Neural progenitor cell (in vitro differentiated cells): ENCODE data around the gene PRMT7. TPM values are rescaled to one million over a fixed set of nuclear protein-coding genes. Genes with fewer than 3 reads are reported as not detected.

Experiments used
- DNase-seq: peaks from one replicate; pipeline ENCODE4 v3.0.0-alpha.2; 2016; ENCODE audit warnings: low spot score
- H2AFZ ChIP-seq: fragments of 200-600 bp; sonication (generic); replicated peaks from 2 replicates; pipeline ENCODE4 v1.6.1; 2016; ENCODE audit warnings: antibody characterized with exemption
- H3F3A ChIP-seq: fragments of 200-600 bp; sonication (generic); 2 replicates; pipeline ENCODE4 v1.6.1; 2016; ENCODE audit warnings: antibody characterized with exemption, low read depth
- H3K27ac ChIP-seq: fragments of 200-600 bp; sonication (generic); 2 replicates; pipeline ENCODE4 v1.5.1; 2016; ENCODE audit warnings: mild to moderate bottlenecking
- H3K27me3 ChIP-seq: fragments of 200-600 bp; sonication (generic); 2 replicates; pipeline ENCODE4 v1.6.1; 2016; ENCODE audit warnings: mild to moderate bottlenecking, moderate library complexity
- H3K36me3 ChIP-seq: fragments of 200-600 bp; sonication (generic); 2 replicates; pipeline ENCODE4 v1.5.1; 2016
- H3K4me1 ChIP-seq: fragments of 200-600 bp; sonication (generic); 2 replicates; pipeline ENCODE4 v1.6.1; 2016; ENCODE audit warnings: mixed run types
- H3K4me2 ChIP-seq: fragments of 200-600 bp; sonication (generic); 2 replicates; pipeline ENCODE4 v1.6.1; 2016
- H3K4me3 ChIP-seq: fragments of 200-600 bp; sonication (generic); 2 replicates; pipeline ENCODE4 v1.5.1; 2016
- H3K79me2 ChIP-seq: fragments of 200-600 bp; sonication (generic); 2 replicates; pipeline ENCODE4 v1.6.1; 2016; ENCODE audit warnings: low read depth
- H3K9ac ChIP-seq: fragments of 200-600 bp; sonication (generic); 2 replicates; pipeline ENCODE4 v1.6.1; 2016
- H3K9me3 ChIP-seq: fragments of 200-600 bp; sonication (generic); 2 replicates; pipeline ENCODE4 v1.5.1; 2016; ENCODE audit warnings: low read depth
- H4K20me1 ChIP-seq: fragments of 200-600 bp; sonication (generic); 2 replicates; pipeline ENCODE4 v1.6.1; 2016; ENCODE audit warnings: low read depth
- H3K27ac Mint-ChIP-seq: 3 replicates; pipeline ENCODE4 v1.8.0; 2021; ENCODE audit warnings: mixed read lengths
- H3K27me3 Mint-ChIP-seq: 2 replicates; pipeline ENCODE4 v1.8.0; 2022; ENCODE audit warnings: low read depth, mild to moderate bottlenecking, inconsistent platforms, moderate library complexity, mixed read lengths; ENCODE audit not compliant: insufficient read depth
- H3K36me3 Mint-ChIP-seq: 3 replicates; pipeline ENCODE4 v1.8.0; 2021; ENCODE audit warnings: mixed read lengths
- H3K4me1 Mint-ChIP-seq: 3 replicates; pipeline ENCODE4 v1.8.0; 2021; ENCODE audit warnings: mixed read lengths
- H3K4me3 Mint-ChIP-seq: 3 replicates; pipeline ENCODE4 v1.8.0; 2021; ENCODE audit warnings: mild to moderate bottlenecking, moderate library complexity, mixed read lengths
- H3K9me3 Mint-ChIP-seq: 3 replicates; pipeline ENCODE4 v1.8.0; 2020; ENCODE audit warnings: mixed read lengths
- CTCF ChIP-seq: fragments of 200-600 bp; sonication (generic); IDR thresholded peaks from 2 replicates; pipeline ENCODE4 v1.5.1; 2017; ENCODE audit warnings: antibody characterized with exemption, mild to moderate bottlenecking
- EZH2 ChIP-seq: fragments of 200-600 bp; sonication (generic); IDR thresholded peaks from 2 replicates; pipeline ENCODE4 v1.6.1; 2017; ENCODE audit warnings: antibody characterized with exemption, mild to moderate bottlenecking, moderate library complexity
- EZH2phosphoT487 ChIP-seq: fragments of 200-600 bp; sonication (generic); IDR thresholded peaks from 2 replicates; pipeline ENCODE4 v1.6.1; 2017; ENCODE audit warnings: antibody characterized with exemption
- total RNA-seq: library from RNA; depleted of rRNA; stranded (reverse); fragments of >200 nt; gene quantifications from 2 replicates; pipeline ENCODE4 v1.2.3, GENCODE V29; 2015; ENCODE audit warnings: low replicate concordance

The PRMT7 gene
- total RNA-seq, 1 donor from 2014 or later = 70.2 TPM

DNA sequence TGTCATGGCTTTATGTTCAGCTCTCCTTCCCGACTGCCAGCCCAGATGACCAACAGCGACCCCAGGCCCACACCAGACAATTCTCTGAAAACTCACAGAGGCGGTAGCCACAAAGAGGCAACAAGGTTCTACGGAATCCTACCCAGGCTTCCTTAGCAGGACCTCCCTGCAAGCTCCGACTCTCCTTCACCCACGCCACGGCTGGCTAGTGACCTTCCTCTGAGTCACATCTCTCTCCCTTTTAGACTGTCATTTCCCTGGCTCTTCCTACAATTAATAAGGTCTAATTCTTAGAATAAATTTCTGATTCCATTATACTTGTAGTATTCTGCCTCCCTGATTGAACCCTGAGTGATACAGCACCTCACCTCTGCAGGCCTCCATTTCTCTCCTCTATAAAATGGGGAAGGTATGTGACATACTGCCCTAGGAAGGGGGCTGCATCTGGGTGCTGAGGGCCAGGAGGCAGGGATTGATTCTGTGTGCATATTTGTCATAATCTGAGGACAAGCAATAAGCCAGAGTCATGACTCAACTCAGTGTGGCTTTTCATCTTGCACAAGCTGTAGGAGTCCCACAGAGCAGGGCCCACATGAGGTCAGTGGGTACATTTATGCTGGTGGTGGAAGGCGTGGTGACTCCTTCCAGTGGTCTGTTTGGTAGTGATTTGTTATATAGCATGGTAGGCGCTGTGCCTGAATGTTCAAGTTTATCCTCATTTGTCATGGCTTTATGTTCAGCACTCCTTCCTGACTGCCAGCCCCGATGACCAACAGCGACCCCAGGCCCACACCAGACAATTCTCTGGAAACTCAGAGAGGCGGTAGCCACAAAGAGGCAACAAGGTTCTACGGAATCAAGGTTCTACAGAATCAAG is 91.3 kb downstream of the PRMT7 start:
- TF ChIP-seq EZH2phosphoT487 (no peak), EZH2 (no peak), CTCF (no peak)
- Histone ChIP-seq H3K27me3 (no peaks in the 10 kb centered on the region), H3K36me3 (no peaks in the 10 kb centered on the region), H3K79me2 (no peaks in the 10 kb centered on the region), H2AFZ (no peak overlapping the region), H3K9me3 (no peaks in the 10 kb centered on the region), H3K4me2 (no peak overlapping the region), H3K4me3 (no peak overlapping the region), H3K9ac (no peak overlapping the region), H4K20me1 (no peaks in the 10 kb centered on the region), H3K4me1 (peaks cover 19% of the 10 kb centered on the region), H3K27ac (no peak overlapping the region), H3F3A (no peaks in the 10 kb centered on the region)
- no peaks in the 10 kb centered on the region for H3K9me3 Mint-ChIP-seq
- DNase-seq = no peak
- H3K27ac Mint-ChIP-seq = no peak overlapping the region
- peaks cover 40% of the 10 kb centered on the region for H3K4me1 Mint-ChIP-seq
- peaks cover 10% of the 10 kb centered on the region for H3K27me3 Mint-ChIP-seq
- no peaks in the 10 kb centered on the region for H3K36me3 Mint-ChIP-seq
- H3K4me3 Mint-ChIP-seq = no peak overlapping the region

DNA sequence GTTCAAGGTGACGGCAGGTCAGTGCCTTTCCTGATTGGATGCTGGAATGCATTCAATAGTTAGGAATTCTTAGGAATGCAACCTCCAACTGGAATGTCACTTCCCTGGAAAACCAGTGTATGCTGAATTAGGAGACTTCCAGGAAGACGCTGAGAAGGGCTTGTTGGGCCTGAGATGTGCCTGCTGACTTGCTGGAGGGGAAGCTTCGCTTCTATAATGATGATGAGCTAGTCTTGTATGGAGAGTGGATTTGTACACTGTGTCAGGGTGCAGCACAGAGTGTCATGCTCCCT is 91.9 kb downstream of the PRMT7 start:
- Mint-ChIP-seq H3K27ac (no peak overlapping the region), H3K4me3 (no peak overlapping the region), H3K9me3 (no peaks in the 10 kb centered on the region), H3K4me1 (peaks cover 34% of the 10 kb centered on the region), H3K36me3 (no peaks in the 10 kb centered on the region), H3K27me3 (peaks cover 5% of the 10 kb centered on the region)
- H3K9me3 ChIP-seq = no peaks in the 10 kb centered on the region
- no peaks in the 10 kb centered on the region for H3K36me3 ChIP-seq
- H3F3A ChIP-seq = no peaks in the 10 kb centered on the region
- H3K9ac ChIP-seq = no peak overlapping the region
- H3K79me2 ChIP-seq = no peaks in the 10 kb centered on the region
- H3K27ac ChIP-seq = no peak overlapping the region
- H3K4me1 ChIP-seq = peaks cover 16% of the 10 kb centered on the region
- no peak overlapping the region for H3K4me2 ChIP-seq
- H2AFZ ChIP-seq = no peak overlapping the region
- H3K27me3 ChIP-seq = no peaks in the 10 kb centered on the region
- no peak for TF ChIP-seq EZH2phosphoT487
- TF ChIP-seq EZH2 = no peak
- TF ChIP-seq CTCF = no peak
- H4K20me1 ChIP-seq = no peaks in the 10 kb centered on the region
- no peak for DNase-seq
- no peak overlapping the region for H3K4me3 ChIP-seq

GRCh38 chr16:68403177-68403576 is 92.4 kb downstream of the PRMT7 start:
- TF ChIP-seq EZH2 (no peak), EZH2phosphoT487 (no peak), CTCF (no peak)
- Histone ChIP-seq H4K20me1 (no peaks in the 10 kb centered on the region), H3K4me1 (peaks cover 16% of the 10 kb centered on the region), H3K4me2 (no peak overlapping the region), H3F3A (no peaks in the 10 kb centered on the region), H3K27me3 (no peaks in the 10 kb centered on the region), H3K9ac (no peak overlapping the region), H3K36me3 (no peaks in the 10 kb centered on the region), H2AFZ (no peak overlapping the region), H3K9me3 (no peaks in the 10 kb centered on the region), H3K4me3 (no peak overlapping the region), H3K27ac (no peak overlapping the region), H3K79me2 (no peaks in the 10 kb centered on the region)
- no peak for DNase-seq
- no peaks in the 10 kb centered on the region for H3K36me3 Mint-ChIP-seq
- H3K9me3 Mint-ChIP-seq = no peaks in the 10 kb centered on the region
- peaks cover 34% of the 10 kb centered on the region for H3K4me1 Mint-ChIP-seq
- no peak overlapping the region for H3K27ac Mint-ChIP-seq
- H3K27me3 Mint-ChIP-seq = peaks cover 5% of the 10 kb centered on the region
- H3K4me3 Mint-ChIP-seq = no peak overlapping the region
